ENCODE data around the gene DAND5.

DAND5 gene

DNA sequence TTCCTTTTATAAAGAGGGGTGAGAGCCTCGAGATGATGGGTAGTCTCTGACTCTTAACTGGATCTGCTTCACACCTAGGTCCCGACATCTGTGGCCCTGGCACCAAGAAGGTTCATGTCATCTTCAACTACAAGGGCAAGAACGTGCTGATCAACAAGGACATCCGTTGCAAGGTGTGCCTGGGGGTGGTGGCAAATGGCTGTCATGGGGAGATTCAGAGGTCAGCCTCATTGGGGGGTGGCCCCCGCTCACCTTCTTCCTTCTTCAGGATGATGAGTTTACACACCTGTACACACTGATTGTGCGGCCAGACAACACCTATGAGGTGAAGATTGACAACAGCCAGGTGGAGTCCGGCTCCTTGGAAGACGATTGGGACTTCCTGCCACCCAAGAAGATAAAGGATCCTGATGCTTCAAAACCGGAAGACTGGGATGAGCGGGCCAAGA, 29.4 kb upstream of the DAND5 start:
- TF ChIP-seq, protein P1, sequence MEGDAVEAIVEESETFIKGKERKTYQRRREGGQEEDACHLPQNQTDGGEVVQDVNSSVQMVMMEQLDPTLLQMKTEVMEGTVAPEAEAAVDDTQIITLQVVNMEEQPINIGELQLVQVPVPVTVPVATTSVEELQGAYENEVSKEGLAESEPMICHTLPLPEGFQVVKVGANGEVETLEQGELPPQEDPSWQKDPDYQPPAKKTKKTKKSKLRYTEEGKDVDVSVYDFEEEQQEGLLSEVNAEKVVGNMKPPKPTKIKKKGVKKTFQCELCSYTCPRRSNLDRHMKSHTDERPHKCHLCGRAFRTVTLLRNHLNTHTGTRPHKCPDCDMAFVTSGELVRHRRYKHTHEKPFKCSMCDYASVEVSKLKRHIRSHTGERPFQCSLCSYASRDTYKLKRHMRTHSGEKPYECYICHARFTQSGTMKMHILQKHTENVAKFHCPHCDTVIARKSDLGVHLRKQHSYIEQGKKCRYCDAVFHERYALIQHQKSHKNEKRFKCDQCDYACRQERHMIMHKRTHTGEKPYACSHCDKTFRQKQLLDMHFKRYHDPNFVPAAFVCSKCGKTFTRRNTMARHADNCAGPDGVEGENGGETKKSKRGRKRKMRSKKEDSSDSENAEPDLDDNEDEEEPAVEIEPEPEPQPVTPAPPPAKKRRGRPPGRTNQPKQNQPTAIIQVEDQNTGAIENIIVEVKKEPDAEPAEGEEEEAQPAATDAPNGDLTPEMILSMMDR (conservative IDR thresholded peaks at IDR 0.05; ENCODE audit: low read depth, low read length): no peak
- DNase-seq (ENCODE audit: low read depth): no peak
- H3K4me3 ChIP-seq (ENCODE audit: low read depth, low read length): peak overlapping the region; percentile 99

DNA sequence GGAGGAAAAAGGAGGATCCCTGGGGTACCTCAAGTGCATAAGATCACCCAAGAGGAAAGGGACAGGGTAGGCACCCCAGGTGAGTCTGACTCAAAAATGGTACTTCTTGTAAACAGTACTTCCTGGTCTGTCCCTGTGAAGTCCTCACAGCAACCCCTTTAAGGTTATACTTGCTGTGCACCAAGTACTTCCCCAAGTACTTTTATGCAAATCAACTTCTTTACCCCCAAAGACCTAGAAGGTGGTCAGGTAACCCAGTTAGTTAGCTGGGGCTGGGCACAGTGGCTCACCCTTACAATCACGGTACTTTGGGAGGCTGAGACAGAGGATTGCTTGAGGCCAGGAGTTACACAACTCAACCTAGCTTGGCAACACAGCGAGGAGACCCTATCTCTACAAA, 28.5 kb upstream of the DAND5 start:
- TF ChIP-seq, protein P1 (conservative IDR thresholded peaks at IDR 0.05; ENCODE audit: low read depth, low read length): no peak
- DNase-seq (ENCODE audit: low read depth): no peak
- no peak overlapping the region for H3K4me3 ChIP-seq (ENCODE audit: low read depth, low read length)

DNA sequence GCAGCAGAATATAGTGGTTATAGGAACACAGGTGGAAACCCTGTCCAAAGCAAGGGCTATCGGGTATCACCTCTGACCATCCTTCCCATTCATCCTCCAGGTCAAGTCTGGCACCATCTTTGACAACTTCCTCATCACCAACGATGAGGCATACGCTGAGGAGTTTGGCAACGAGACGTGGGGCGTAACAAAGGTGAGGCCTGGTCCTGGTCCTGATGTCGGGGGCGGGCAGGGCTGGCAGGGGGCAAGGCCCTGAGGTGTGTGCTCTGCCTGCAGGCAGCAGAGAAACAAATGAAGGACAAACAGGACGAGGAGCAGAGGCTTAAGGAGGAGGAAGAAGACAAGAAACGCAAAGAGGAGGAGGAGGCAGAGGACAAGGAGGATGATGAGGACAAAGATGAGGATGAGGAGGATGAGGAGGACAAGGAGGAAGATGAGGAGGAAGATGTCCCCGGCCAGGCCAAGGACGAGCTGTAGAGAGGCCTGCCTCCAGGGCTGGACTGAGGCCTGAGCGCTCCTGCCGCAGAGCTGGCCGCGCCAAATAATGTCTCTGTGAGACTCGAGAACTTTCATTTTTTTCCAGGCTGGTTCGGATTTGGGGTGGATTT, 25.8 kb upstream of the DAND5 start:
- TF ChIP-seq, protein P1 (conservative IDR thresholded peaks at IDR 0.05; ENCODE audit: low read depth, low read length): no peak
- no peak overlapping the region for H3K4me3 ChIP-seq (ENCODE audit: low read depth, low read length)
- no peak for DNase-seq (ENCODE audit: low read depth)

DNA sequence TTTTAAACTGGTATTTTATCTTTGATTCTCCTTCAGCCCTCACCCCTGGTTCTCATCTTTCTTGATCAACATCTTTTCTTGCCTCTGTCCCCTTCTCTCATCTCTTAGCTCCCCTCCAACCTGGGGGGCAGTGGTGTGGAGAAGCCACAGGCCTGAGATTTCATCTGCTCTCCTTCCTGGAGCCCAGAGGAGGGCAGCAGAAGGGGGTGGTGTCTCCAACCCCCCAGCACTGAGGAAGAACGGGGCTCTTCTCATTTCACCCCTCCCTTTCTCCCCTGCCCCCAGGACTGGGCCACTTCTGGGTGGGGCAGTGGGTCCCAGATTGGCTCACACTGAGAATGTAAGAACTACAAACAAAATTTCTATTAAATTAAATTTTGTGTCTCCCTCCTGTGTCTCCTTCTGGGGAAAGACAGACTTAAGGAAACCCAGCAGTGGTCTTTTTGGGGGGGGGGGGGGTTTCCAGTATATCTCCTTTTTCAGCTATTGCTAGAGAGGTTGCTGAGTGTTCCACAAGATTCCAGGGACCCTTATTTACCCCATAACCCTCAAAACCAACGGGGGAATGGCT, 25.2 kb upstream of the DAND5 start:
- no peak for DNase-seq (ENCODE audit: low read depth)
- TF ChIP-seq, protein P1 (conservative IDR thresholded peaks at IDR 0.05; ENCODE audit: low read depth, low read length): no peak
- H3K4me3 ChIP-seq (ENCODE audit: low read depth, low read length): no peak overlapping the region

DNA sequence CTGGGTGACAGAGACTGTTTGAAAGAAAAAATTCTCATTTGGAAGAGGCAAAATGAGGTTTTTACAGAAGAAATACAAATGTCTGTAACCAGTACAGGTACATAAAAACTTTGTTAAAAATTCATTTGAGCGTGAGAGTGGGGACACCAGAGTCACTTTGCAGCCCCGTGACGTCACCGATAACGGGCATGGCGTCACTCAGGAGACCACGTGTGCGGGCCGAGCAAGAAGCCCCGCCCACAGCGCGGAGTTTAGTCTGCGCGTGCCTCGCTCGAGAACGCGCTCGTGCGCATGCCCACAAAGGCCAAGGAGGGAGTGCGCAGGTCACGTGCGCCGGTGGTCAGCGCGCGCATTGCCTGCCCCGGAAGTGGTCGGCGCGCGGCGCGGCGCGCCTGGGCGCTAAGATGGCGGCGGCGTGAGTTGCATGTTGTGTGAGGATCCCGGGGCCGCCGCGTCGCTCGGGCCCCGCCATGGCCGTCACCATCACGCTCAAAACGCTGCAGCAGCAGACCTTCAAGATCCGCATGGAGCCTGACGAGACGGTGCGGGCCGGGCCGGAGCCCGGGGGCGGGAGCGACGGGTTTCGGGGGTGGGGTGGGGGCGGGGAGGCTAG, 23.8 kb upstream of the DAND5 start, which contains the start of gene RAD23A:
RAD23A (plus strand) TSS at position 384 of the 613 bp plus-strand sequence; CDS start at position 471, 87 bp downstream.
- TF ChIP-seq, protein P1 (conservative IDR thresholded peaks at IDR 0.05; ENCODE audit: low read depth, low read length): no peak
- peak; percentile 99 for DNase-seq (ENCODE audit: low read depth)
- peak within 1 kb of the TSS; percentile 85 for H3K4me3 ChIP-seq (ENCODE audit: low read depth, low read length)

DNA sequence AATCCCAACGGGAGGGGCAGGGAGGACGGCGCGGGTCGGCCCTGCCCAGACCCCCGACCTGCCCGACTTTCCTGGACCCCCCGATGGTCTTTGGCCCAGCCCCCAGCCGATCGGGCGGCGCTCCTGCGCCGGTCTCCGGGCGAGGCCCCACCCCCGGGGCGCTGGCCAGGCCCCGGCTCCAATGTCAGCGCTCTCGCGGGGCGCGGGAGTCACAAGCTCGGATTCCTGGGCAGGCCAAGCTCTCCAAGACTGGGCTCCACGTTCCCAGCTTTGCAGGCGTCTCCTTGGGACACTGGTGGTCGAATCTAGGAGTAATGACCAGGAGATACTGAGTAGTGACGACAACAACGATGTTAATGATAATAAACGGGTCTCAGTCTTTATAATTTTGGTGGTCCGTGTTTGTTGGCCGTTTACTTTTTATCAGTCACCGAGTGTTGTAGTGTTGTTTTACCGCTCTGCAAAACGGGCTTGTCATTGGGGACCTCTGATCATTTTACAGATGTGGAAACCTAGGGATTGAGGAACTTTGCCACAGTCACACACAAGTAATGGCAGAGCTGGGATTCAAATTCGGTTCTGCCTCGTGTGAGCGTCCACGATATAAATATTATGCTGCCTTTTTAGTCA, 23.2 kb upstream of the DAND5 start:
- peak; percentile 88 for DNase-seq (ENCODE audit: low read depth)
- TF ChIP-seq, protein P1 (conservative IDR thresholded peaks at IDR 0.05; ENCODE audit: low read depth, low read length): no peak
- peak overlapping the region; percentile 85 for H3K4me3 ChIP-seq (ENCODE audit: low read depth, low read length)

Data from choroid plexus epithelial cell (primary cell).